Panc1 (cell line): ENCODE measurements around the gene EFNA5.

Experiments used
- CTCF ChIP-seq: fragments of 450-650 bp; IDR thresholded peaks from 2 replicates; pipeline ENCODE4 v1.5.1; 2017; ENCODE audit warnings: mild to moderate bottlenecking
- POLR2AphosphoS5 ChIP-seq: IDR thresholded peaks from 2 replicates; pipeline ENCODE4 v1.6.1; 2012; ENCODE audit warnings: mild to moderate bottlenecking, low read depth, low read length, moderate library complexity
- REST ChIP-seq, 2 experiments: IDR thresholded peaks; 2 replicates each; pipeline ENCODE4 v1.6.1; 2011 to 2012; ENCODE audit warnings: low read depth in 2 of 2, control low read depth in 1 of 2, low read length in 1 of 2, mild to moderate bottlenecking in 1 of 2, moderate library complexity in 1 of 2; ENCODE audit not compliant: insufficient read depth in 1 of 2
- SIN3A ChIP-seq: IDR thresholded peaks from 2 replicates; pipeline ENCODE4 v1.6.1; 2012; ENCODE audit warnings: low read depth, mild to moderate bottlenecking, low read length, moderate library complexity, borderline replicate concordance; ENCODE audit not compliant: insufficient read depth
- TCF7L2 ChIP-seq: IDR thresholded peaks from 2 replicates; pipeline ENCODE4 v1.6.1; 2011; ENCODE audit warnings: mild to moderate bottlenecking, low read depth, low read length, inconsistent platforms

GRCh38 chr5:107437154-107437553 lies 233.6 kb downstream of the EFNA5 start:
- TF ChIP-seq SIN3A (no peak), POLR2AphosphoS5 (no peak), TCF7L2 (no peak), REST (IDR thresholded peaks at IDR 0.05; ENCODE audit: insufficient read depth in 1 of 2, low read depth in 2 of 2, low read length in 1 of 2) (no peak), CTCF (no peak)
